ENCODE results near the gene DACT3.

The DACT3 gene

GRCh38 chr19:46661735-46662592 is 982 bp upstream of the DACT3 start:
- peak; percentile 84 for DNase-seq

GRCh38 chr19:46660551-46661019 is 397 bp downstream of the DACT3 start:
- DNase-seq: no peak

GRCh38 chr19:46660008-46660517 is 919 bp downstream of the DACT3 start:
- DNase-seq: peak; percentile 9

- peak; percentile 15 for DNase-seq
Measured at GRCh38 chr19:46659151-46660007, 1.6 kb downstream of the DACT3 start.

- DNase-seq: no peak
Measured at GRCh38 chr19:46656541-46656940, 4.4 kb downstream of the DACT3 start.

- no peak for DNase-seq
Measured at GRCh38 chr19:46654621-46655152, 6.3 kb downstream of the DACT3 start.

GRCh38 chr19:46650445-46650844 is 10.5 kb downstream of the DACT3 start:
- DNase-seq: no peak

- DNase-seq: no peak
Measured at GRCh38 chr19:46648961-46649960, 11.7 kb downstream of the DACT3 start.

- peak; percentile 23 for DNase-seq
Measured at GRCh38 chr19:46648060-46648960, 12.7 kb downstream of the DACT3 start.

GRCh38 chr19:46646402-46646801 is 14.6 kb downstream of the DACT3 start:
- no peak for DNase-seq

GRCh38 chr19:46644720-46645119 is 16.3 kb downstream of the DACT3 start:
- DNase-seq: no peak

GRCh38 chr19:46640656-46641055 is 20.3 kb downstream of the DACT3 start:
- no peak for DNase-seq

GRCh38 chr19:46639358-46640182 is 21.4 kb downstream of the DACT3 start:
- peak; percentile 23 for DNase-seq

- DNase-seq: peak; percentile 23
Measured at GRCh38 chr19:46637224-46637623, 23.8 kb downstream of the DACT3 start.

- peak; percentile 59 for DNase-seq
Measured at GRCh38 chr19:46635920-46636761, 24.8 kb downstream of the DACT3 start, which contains the start of gene GNG8. TSS of gene GNG8 (minus strand) at chr19:46636202. CDS start at chr19:46634682, 1,520 bp downstream.

- DNase-seq: no peak
Measured at GRCh38 chr19:46634656-46635218, 26.2 kb downstream of the DACT3 start.

- peak; percentile 97 for DNase-seq
Measured at GRCh38 chr19:46634045-46634655, 26.8 kb downstream of the DACT3 start.

GRCh38 chr19:46633130-46633529 is 27.9 kb downstream of the DACT3 start:
- no peak for DNase-seq
